NCI-H1694 (cell line): ENCODE measurements around the gene ATP2A3.

Source experiments
- DNase-seq: peaks from one replicate; lab custom pipeline; 2025; lab: John Stamatoyannopoulos, UW

Gene ATP2A3

GRCh38 chr17:3964203-3965117 lies at the start of gene ATP2A3:
ATP2A3 (minus strand) TSS chr17:3964437; CDS start chr17:3964291, 146 bp downstream.
- no peak for DNase-seq

- DNase-seq: no peak
Measured at GRCh38 chr17:4010754-4011153, 46.5 kb upstream of the ATP2A3 start.

GRCh38 chr17:4009186-4009785 lies 45.0 kb upstream of the ATP2A3 start:
- no peak for DNase-seq

- DNase-seq: no peak
Measured at GRCh38 chr17:4008441-4009185, 44.4 kb upstream of the ATP2A3 start.

GRCh38 chr17:4008082-4008435 lies 43.8 kb upstream of the ATP2A3 start:
- peak; percentile 42 for DNase-seq

GRCh38 chr17:4007346-4008081 lies 43.3 kb upstream of the ATP2A3 start:
- no peak for DNase-seq

- no peak for DNase-seq
Measured at GRCh38 chr17:4006745-4007211, 42.5 kb upstream of the ATP2A3 start.

GRCh38 chr17:4006165-4006589 lies 41.9 kb upstream of the ATP2A3 start:
- no peak for DNase-seq

GRCh38 chr17:4005296-4006164 lies 41.3 kb upstream of the ATP2A3 start:
- DNase-seq: no peak

- DNase-seq: peak; percentile 7
Measured at GRCh38 chr17:4004517-4005295, 40.5 kb upstream of the ATP2A3 start.

GRCh38 chr17:4003501-4004421 lies 39.5 kb upstream of the ATP2A3 start:
- no peak for DNase-seq

GRCh38 chr17:4003131-4003500 lies 38.9 kb upstream of the ATP2A3 start:
- no peak for DNase-seq

GRCh38 chr17:4001048-4001590 lies 36.9 kb upstream of the ATP2A3 start:
- no peak for DNase-seq

GRCh38 chr17:3998436-3998835 lies 34.2 kb upstream of the ATP2A3 start:
- no peak for DNase-seq

GRCh38 chr17:3995067-3995466 lies 30.8 kb upstream of the ATP2A3 start:
- no peak for DNase-seq

- DNase-seq: no peak
Measured at GRCh38 chr17:3994221-3994576, 30.0 kb upstream of the ATP2A3 start.

- DNase-seq: no peak
Measured at GRCh38 chr17:3993493-3994220, 29.4 kb upstream of the ATP2A3 start.

GRCh38 chr17:3992370-3992769 lies 28.1 kb upstream of the ATP2A3 start:
- DNase-seq: no peak
